ENCODE measurements around the gene TMEM219.

- TF ChIP-seq, protein P1, sequence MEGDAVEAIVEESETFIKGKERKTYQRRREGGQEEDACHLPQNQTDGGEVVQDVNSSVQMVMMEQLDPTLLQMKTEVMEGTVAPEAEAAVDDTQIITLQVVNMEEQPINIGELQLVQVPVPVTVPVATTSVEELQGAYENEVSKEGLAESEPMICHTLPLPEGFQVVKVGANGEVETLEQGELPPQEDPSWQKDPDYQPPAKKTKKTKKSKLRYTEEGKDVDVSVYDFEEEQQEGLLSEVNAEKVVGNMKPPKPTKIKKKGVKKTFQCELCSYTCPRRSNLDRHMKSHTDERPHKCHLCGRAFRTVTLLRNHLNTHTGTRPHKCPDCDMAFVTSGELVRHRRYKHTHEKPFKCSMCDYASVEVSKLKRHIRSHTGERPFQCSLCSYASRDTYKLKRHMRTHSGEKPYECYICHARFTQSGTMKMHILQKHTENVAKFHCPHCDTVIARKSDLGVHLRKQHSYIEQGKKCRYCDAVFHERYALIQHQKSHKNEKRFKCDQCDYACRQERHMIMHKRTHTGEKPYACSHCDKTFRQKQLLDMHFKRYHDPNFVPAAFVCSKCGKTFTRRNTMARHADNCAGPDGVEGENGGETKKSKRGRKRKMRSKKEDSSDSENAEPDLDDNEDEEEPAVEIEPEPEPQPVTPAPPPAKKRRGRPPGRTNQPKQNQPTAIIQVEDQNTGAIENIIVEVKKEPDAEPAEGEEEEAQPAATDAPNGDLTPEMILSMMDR (IDR thresholded peaks at IDR 0.05; ENCODE audit: low read length), result no peak
- no peak for TF ChIP-seq EZH2 (IDR thresholded peaks at IDR 0.05; ENCODE audit: borderline replicate concordance, low read length)
Observed at GRCh38 chr16:29995324-29995910, 33.5 kb downstream of the TMEM219 start, which contains the start of gene HIRIP3.
